Dendritic cell treated with granulocyte-macrophage colony-stimulating factor and Interleukin-4, amounts not matched to agents 40 ng/mL and 50 ng/mL, for 4 days (primary cell): Measurements from ENCODE around the gene PPP2R2D.

Source experiments
- H3K27ac Mint-ChIP-seq: one replicate; pipeline ENCODE4 v1.8.0; 2022; ENCODE audit warnings: mild to moderate bottlenecking, mixed read lengths
- H3K27me3 Mint-ChIP-seq: one replicate; pipeline ENCODE4 v1.8.0; 2022; ENCODE audit warnings: mild to moderate bottlenecking, mixed read lengths
- H3K36me3 Mint-ChIP-seq: one replicate; pipeline ENCODE4 v1.8.0; 2022; ENCODE audit warnings: low read depth, mixed read lengths
- H3K4me1 Mint-ChIP-seq: one replicate; pipeline ENCODE4 v1.8.0; 2022; ENCODE audit warnings: low read depth, mixed read lengths
- H3K4me3 Mint-ChIP-seq: one replicate; pipeline ENCODE4 v1.8.0; 2022; ENCODE audit warnings: mild to moderate bottlenecking, moderate library complexity, mixed read lengths
- H3K9me3 Mint-ChIP-seq: one replicate; pipeline ENCODE4 v1.8.0; 2022; ENCODE audit warnings: mixed read lengths
- intact Hi-C: fragments of 100-400 bp; cut with micrococcal nuclease; formaldehyde crosslinking; loops from one replicate; pipeline ENCODE4 v1.15.0; 2022

The PPP2R2D gene

GRCh38 chr10:131900350-131901152 lies at the start of gene PPP2R2D:
TSS of gene PPP2R2D (plus strand) at chr10:131901008. CDS start at chr10:131901149, 141 bp downstream.
- peaks cover 18% of the 10 kb centered on the region for H3K36me3 Mint-ChIP-seq
- H3K9me3 Mint-ChIP-seq: no peaks in the 10 kb centered on the region
- peaks cover 44% of the 10 kb centered on the region for H3K4me1 Mint-ChIP-seq
- H3K4me3 Mint-ChIP-seq: peak within 1 kb of the TSS; percentile 78
- intact Hi-C loops: loop anchor here (1.0 to 5.0 kb wide), 2 partner anchors 82 to 122 kb away; no protein-coding TSS in a partner anchor
- peak within 1 kb of the TSS; percentile 79 for H3K27ac Mint-ChIP-seq
- peaks cover 20% of the 10 kb centered on the region for H3K27me3 Mint-ChIP-seq

GRCh38 chr10:131851346-131851745 lies 49.5 kb upstream of the PPP2R2D start:
- no peak overlapping the region for H3K27ac Mint-ChIP-seq
- H3K27me3 Mint-ChIP-seq: no peaks in the 10 kb centered on the region
- H3K36me3 Mint-ChIP-seq: no peaks in the 10 kb centered on the region
- peaks cover 9% of the 10 kb centered on the region for H3K9me3 Mint-ChIP-seq
- no peaks in the 10 kb centered on the region for H3K4me1 Mint-ChIP-seq
- H3K4me3 Mint-ChIP-seq: no peak overlapping the region
- intact Hi-C loops: no loop called here

- H3K27ac Mint-ChIP-seq: no peak overlapping the region
- intact Hi-C loops: no loop called here
- no peaks in the 10 kb centered on the region for H3K27me3 Mint-ChIP-seq
- no peaks in the 10 kb centered on the region for H3K36me3 Mint-ChIP-seq
- no peaks in the 10 kb centered on the region for H3K4me1 Mint-ChIP-seq
- no peak overlapping the region for H3K4me3 Mint-ChIP-seq
- H3K9me3 Mint-ChIP-seq: peaks cover 9% of the 10 kb centered on the region
Measured at GRCh38 chr10:131852176-131852822, 48.5 kb upstream of the PPP2R2D start.

- H3K27ac Mint-ChIP-seq: no peak overlapping the region
- no peaks in the 10 kb centered on the region for H3K36me3 Mint-ChIP-seq
- no peaks in the 10 kb centered on the region for H3K27me3 Mint-ChIP-seq
- H3K4me3 Mint-ChIP-seq: no peak overlapping the region
- H3K4me1 Mint-ChIP-seq: no peaks in the 10 kb centered on the region
- H3K9me3 Mint-ChIP-seq: peaks cover 9% of the 10 kb centered on the region
- intact Hi-C loops: no loop called here
Measured at GRCh38 chr10:131852823-131853609, 47.8 kb upstream of the PPP2R2D start.

GRCh38 chr10:131853610-131853964 lies 47.2 kb upstream of the PPP2R2D start:
- Mint-ChIP-seq H3K27me3 (no peaks in the 10 kb centered on the region), H3K9me3 (peaks cover 9% of the 10 kb centered on the region), H3K36me3 (no peaks in the 10 kb centered on the region), H3K4me3 (no peak overlapping the region), H3K4me1 (no peaks in the 10 kb centered on the region), H3K27ac (no peak overlapping the region)
- intact Hi-C loops: no loop called here

GRCh38 chr10:131854579-131855335 lies 46.1 kb upstream of the PPP2R2D start:
- H3K27ac Mint-ChIP-seq: no peak overlapping the region
- H3K27me3 Mint-ChIP-seq: no peaks in the 10 kb centered on the region
- H3K4me3 Mint-ChIP-seq: no peak overlapping the region
- intact Hi-C loops: no loop called here
- H3K36me3 Mint-ChIP-seq: no peaks in the 10 kb centered on the region
- peaks cover 9% of the 10 kb centered on the region for H3K9me3 Mint-ChIP-seq
- no peaks in the 10 kb centered on the region for H3K4me1 Mint-ChIP-seq

GRCh38 chr10:131855461-131856401 lies 45.1 kb upstream of the PPP2R2D start:
- Mint-ChIP-seq H3K27me3 (peaks cover 1% of the 10 kb centered on the region), H3K36me3 (no peaks in the 10 kb centered on the region), H3K27ac (no peak overlapping the region), H3K4me3 (no peak overlapping the region), H3K9me3 (peaks cover 8% of the 10 kb centered on the region), H3K4me1 (no peaks in the 10 kb centered on the region)
- intact Hi-C loops: no loop called here

- Mint-ChIP-seq H3K27me3 (peaks cover 6% of the 10 kb centered on the region), H3K4me1 (no peaks in the 10 kb centered on the region), H3K36me3 (no peaks in the 10 kb centered on the region), H3K4me3 (no peak overlapping the region), H3K9me3 (no peaks in the 10 kb centered on the region), H3K27ac (no peak overlapping the region)
- intact Hi-C loops: no loop called here
Measured at GRCh38 chr10:131856441-131857094, 44.2 kb upstream of the PPP2R2D start.

- intact Hi-C loops: no loop called here
- H3K27ac Mint-ChIP-seq: no peak overlapping the region
- H3K4me1 Mint-ChIP-seq: no peaks in the 10 kb centered on the region
- no peaks in the 10 kb centered on the region for H3K9me3 Mint-ChIP-seq
- H3K4me3 Mint-ChIP-seq: no peak overlapping the region
- peaks cover 6% of the 10 kb centered on the region for H3K27me3 Mint-ChIP-seq
- no peaks in the 10 kb centered on the region for H3K36me3 Mint-ChIP-seq
Measured at GRCh38 chr10:131857156-131858117, 43.4 kb upstream of the PPP2R2D start.

- no peak overlapping the region for H3K4me3 Mint-ChIP-seq
- H3K36me3 Mint-ChIP-seq: no peaks in the 10 kb centered on the region
- H3K9me3 Mint-ChIP-seq: no peaks in the 10 kb centered on the region
- H3K27me3 Mint-ChIP-seq: peaks cover 6% of the 10 kb centered on the region
- intact Hi-C loops: no loop called here
- no peak overlapping the region for H3K27ac Mint-ChIP-seq
- no peaks in the 10 kb centered on the region for H3K4me1 Mint-ChIP-seq
Measured at GRCh38 chr10:131858118-131858515, 42.7 kb upstream of the PPP2R2D start.

GRCh38 chr10:131858583-131859340 lies 42.0 kb upstream of the PPP2R2D start:
- Mint-ChIP-seq H3K36me3 (no peaks in the 10 kb centered on the region), H3K9me3 (no peaks in the 10 kb centered on the region), H3K27me3 (peaks cover 6% of the 10 kb centered on the region), H3K27ac (no peak overlapping the region), H3K4me3 (no peak overlapping the region), H3K4me1 (no peaks in the 10 kb centered on the region)
- intact Hi-C loops: no loop called here
